SH-SY5Y (cell line): ENCODE results near the gene PERCC1.

ENCODE experiments used
- GATA2 ChIP-seq: IDR thresholded peaks from 2 replicates; pipeline ENCODE4 v1.6.1; 2011; ENCODE audit warnings: mild to moderate bottlenecking, low read depth, low read length
- GATA3 ChIP-seq: IDR thresholded peaks from 2 replicates; pipeline ENCODE4 v1.6.1; 2011; ENCODE audit warnings: low read depth, mild to moderate bottlenecking, low read length, moderate library complexity

PERCC1 gene

DNA sequence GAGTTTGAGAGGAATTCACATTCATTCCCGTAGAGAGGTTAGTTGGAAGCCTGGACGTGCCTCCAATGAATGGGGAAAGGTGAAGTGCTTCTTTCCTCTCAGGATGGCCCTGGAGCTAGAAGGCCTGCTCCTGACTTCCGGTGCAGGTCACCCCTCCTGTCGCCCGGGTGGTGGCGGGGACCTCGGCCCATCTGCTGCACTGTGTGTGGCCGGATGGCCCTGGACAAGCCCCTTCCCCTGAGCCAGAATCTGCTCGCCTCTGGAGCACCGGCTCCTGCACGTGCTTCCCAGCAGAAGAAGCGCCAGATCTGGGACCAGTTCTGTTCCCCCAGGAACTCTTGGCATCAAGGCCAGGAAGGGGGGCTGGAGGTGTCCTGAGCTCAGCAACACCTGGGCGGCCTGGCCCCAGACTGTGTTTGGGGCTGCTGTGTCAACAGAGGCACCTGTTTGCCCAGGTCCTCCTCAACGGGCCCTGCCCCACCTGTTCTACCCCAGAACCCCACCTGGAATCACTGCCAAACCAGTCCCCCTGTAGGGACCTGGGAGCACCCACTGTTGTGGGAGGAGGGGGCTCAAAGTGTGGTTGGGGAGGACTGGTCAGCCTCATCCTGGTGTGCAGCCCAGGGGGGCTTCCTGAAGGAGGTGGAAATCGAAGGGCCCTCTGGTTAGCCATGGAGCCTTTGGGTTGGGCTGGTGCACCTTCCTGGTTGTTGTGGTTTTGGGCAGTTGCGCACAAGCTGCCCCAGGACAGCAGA is 5.1 kb upstream of the PERCC1 start:
- no peak for TF ChIP-seq GATA3
- no peak for TF ChIP-seq GATA2

DNA sequence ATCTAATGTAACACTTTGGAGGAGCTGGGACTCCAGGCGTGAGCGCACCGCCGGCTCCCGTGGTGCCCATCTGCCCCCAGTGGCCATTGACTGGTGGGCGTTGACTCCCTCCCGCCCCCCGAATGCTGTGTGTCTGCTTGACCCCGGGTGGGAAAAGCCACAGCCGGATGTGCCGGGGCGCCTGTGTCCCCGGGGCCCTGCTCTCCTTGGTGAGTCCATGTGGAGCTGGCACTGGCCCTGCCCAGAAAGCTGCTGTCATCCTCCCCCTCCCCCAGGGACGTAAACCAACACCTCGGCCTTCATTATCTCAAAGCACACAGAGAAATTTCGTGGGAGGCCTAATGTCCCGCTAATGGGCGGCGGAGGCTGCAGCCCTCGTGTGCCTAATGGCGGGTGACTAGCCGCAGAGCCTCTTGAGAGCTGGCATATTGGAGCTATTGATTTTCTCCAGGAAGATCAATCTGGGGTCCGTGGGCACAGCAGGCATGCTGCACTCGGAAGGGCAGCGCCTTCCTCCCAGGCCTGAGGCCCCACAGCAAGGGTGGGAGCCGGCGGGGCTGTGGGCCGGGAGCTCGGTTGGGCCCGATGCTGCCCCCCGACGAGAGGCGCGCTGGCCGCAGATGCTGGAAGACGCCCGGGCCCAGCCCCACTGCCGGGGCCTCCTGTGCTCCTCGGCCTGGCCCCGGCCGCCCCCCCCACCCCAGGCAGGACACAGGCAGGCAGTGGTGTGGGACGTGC is 4.0 kb upstream of the PERCC1 start:
- TF ChIP-seq GATA2, result no peak
- TF ChIP-seq GATA3, result no peak

DNA sequence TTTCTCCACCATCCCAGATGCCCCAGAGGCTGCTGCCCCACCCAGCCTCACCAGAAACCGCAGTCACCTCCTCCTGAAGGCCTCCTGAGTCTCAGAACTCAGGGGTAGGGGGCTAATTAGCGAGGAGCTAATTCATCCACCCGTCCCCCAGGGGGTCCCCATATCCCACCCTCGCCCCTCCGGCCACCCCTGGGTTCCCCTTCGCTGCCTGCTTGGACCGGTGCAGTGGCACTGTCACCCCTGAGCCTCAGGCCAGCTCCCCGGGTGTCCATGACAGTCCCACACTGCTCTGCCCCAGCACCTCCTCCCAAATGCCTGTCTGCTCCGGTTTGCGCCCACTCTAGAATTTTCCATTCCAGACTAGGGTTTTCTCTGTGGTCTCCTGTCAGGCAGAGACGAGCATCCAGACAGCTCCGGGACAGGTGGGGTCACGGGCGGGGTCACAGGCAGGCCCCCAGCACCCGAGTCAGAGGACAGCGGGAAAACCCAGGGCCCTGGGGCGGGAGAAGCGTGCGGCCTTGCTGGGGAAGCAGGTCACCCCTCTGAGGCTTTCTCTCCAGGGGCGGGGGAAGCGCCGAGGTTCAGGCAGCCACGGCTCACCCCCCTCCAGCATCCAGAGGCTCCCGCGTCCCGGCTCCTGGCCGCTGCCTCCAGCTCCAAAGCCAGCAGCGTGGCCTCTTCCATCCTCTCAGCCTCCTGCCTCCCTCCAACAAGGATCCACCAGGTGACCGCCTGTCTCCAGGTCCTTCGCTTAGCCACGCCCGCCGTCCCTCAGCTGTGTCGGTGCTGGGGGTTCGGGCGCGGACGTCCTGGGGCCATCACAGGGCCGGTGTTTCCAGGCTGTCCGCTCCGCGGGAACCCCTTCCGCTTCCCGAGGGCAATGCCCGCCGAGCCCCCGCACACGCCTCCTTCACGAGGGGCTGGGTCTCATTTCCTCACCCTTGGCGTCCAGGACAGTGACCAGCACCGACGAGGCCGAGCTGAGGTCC is 3.1 kb upstream of the PERCC1 start:
- TF ChIP-seq GATA2, result no peak
- no peak for TF ChIP-seq GATA3

DNA sequence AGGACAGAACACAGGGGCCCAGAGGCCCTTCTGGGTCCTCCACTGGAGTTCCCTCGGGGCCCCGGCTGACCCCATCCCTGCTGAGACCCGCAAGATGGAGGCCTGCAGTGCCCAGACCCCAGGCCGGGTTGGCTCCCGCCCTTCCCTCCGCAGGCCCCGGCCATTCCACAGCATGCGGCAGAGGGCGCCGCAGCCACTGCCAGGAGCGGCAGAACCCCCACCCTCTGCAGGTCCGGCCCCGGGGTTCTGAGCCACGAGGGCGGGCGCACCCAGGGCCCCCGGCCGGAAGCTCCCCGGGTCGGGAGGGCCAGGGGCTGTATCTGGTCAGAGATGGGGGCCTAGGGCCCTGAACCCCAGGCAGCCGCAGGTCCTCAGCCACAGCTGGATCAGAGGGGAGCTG is 2.4 kb upstream of the PERCC1 start:
- TF ChIP-seq GATA2, result no peak
- TF ChIP-seq GATA3, result no peak

DNA sequence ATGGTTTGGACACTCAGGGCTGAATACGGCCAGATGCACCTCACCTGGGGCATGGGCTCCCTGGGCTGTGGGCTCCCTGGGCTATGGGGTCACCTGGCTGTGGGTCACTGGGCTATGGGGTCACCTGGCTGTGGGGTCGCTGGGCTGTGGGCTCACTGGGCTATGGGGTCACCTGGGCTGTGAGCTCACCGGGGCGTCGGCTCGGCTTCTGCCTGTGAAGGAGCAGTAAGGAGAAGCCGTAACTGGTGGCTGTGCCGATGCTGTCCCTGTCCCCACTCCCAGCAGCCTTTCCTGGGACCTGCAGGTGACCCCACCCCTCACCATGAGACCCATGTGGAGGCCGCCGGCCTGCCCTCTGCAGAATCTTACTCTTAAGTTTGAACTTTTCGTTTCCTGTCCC is 1.9 kb upstream of the PERCC1 start:
- TF ChIP-seq GATA3 (no peak), GATA2 (no peak)

DNA sequence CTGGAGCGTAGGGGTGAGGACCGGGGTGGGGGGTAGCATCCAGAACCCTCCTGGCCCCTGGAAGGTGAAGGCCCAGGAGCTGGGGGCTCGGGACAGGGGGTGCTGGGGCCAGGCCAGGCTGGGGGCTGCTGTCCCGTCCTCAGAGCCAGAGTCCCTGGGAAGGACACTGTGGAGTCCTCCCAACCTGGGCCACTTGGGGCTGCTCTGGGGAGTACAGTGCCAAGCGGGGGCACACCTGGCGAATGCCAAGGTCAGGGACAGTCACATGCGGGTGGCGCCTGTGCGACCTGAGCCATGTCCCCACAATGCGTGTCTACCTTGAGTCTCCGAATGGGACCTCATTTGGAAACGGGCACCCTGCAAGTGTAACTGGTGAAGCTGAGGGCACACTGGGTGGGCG is 1.2 kb upstream of the PERCC1 start:
- TF ChIP-seq GATA2, result no peak
- no peak for TF ChIP-seq GATA3

DNA sequence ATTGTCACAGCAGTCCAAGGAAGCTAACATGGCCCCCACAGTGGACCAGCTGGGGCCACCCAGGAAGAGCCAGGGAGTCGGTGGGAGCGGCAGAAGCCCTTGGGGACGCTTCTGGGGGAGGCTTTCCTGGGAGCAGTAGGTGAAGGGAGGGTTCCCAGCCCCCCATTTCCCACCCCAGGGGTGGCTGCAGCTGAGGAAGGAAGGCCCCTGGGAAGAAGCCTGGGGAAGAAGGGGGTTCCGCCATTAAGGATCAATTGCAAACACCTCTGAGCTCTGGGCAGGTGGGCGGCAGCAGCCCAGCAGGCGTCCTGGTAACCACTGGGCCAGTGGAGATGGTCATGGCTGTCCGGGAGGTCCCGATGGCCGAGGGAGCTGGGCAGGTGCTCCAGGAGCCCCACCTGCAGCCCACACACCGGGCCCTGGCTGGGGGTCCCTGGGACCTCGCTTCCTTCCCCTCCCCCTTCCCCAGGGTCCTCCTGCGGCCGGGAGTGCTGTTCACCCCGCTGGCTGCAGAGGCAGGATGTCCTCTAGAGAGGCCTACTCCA is 592 bp upstream of the PERCC1 start:
- TF ChIP-seq GATA3 (no peak), GATA2 (no peak)

DNA sequence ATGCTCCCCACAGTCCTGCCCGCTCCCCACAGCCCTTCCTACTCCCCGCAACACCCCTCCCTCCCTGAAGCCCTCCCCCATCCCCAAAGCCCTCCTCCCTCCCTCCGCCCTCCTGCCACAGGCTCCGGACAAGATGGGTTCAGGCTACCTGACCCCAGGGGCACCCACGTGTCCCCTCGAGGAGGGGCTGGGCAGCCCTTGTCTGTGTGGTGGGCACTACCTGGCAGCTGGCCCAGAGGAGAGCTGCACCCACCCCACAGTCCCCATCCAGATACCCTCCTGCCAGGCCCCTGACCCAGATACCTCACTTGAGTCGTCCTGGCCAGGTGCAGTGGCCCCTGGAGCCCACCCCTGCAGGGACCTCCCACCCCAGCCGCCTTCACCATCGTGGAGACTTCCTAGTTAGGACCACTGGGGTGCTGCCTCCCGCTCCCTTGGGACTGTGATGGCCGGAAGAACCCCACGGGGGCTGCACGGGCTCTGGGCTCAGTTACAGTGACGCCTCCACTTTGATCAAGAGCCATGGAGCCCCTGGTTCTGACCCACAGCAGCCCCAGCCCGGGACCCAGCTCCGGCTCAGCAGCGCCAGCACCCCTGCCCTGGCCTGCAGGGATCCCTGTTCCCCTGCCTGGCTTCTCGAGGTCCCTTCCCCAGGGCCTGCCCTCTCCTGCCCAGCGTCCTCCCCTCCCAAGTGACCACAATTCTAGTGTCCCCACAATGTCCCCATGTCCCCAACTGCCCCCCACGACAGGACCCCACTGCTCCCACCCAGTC is 806 bp downstream of the PERCC1 start:
- no peak for TF ChIP-seq GATA2
- TF ChIP-seq GATA3, result no peak

DNA sequence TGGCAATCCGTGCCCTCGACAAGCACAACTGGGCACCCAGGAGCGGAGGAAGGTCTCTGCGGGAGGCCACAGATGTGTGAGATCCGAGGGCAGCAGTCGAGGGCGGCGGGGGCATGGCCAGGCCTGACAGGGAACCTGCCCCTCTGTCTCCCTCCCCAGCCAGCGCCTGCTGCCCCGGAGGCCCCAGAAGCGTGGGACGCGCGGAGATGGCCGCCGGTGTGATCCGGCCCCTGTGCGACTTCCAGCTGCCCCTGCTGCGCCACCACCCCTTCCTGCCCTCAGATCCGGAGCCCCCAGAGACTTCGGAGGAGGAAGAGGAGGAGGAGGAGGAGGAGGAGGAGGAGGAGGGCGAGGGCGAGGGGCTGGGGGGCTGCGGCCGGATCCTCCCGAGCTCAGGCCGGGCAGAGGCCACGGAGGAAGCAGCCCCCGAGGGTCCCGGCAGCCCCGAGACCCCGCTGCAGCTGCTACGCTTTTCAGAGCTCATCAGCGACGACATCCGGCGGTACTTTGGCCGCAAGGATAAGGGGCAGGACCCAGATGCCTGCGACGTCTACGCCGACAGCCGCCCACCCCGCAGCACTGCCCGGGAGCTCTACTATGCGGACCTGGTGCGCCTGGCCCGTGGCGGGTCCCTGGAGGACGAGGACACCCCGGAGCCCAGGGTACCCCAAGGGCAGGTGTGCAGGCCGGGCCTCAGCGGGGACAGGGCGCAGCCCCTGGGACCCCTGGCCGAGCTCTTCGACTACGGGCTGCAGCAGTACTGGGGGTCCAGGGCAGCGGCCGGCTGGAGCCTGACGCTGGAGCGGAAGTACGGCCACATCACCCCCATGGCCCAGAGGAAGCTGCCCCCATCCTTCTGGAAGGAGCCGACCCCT is 1.7 kb downstream of the PERCC1 start:
- TF ChIP-seq GATA2 (no peak), GATA3 (no peak)

DNA sequence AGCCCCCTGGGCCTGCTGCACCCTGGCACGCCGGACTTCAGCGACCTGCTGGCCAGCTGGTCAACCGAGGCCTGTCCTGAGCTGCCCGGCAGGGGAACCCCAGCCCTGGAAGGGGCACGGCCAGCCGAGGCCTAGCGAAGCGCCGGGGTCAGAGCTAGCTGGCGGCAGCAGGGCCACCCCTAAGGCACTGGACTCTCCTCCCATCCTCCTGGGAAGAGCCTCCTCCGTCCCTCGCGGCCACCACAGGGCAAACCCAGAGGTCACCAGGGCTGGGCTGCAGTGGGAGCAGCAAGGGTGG is 2.3 kb downstream of the PERCC1 start:
- TF ChIP-seq GATA2 (no peak), GATA3 (no peak)

DNA sequence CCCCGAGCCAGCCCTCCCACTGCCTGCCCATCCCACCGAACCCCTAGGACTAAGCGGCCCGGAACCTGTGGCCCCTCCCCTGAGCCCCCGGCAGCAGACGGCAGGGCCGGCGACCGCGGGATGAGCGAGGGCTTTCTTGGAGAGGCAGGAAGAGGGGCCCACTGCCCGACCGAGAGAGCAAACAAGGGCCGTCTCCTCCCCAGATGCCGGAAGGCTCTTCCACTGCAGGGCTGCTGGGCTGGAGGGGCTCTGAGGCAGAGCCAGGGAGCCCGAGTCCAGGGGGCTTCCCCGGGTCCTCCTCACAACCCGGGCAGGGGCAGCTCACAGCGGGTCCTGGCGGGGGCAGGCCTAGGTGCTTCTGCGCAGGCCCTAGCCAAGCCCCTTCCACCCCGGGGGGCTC is 2.9 kb downstream of the PERCC1 start:
- TF ChIP-seq GATA3, result no peak
- TF ChIP-seq GATA2, result no peak
